ENCODE measurements around the gene SFR1. TPM values are rescaled to one million over a fixed set of nuclear protein-coding genes. Genes with fewer than 3 reads are reported as not detected.
A peak's percentile ranks its signal among the peaks of the same experiment; 100 is the strongest.

Gene SFR1
- total RNA-seq, 1 donor from 2014 or later, result 12.8 TPM

GRCh38 chr10:104080762-104081161 is 41.2 kb upstream of the SFR1 start:
- H3K36me3 ChIP-seq (ENCODE audit: control insufficient read depth, insufficient read depth, low read length), result no peaks in the 10 kb centered on the region
- no peak overlapping the region for H3K4me3 ChIP-seq (ENCODE audit: low read depth, low read length)
- TF ChIP-seq CTCF (IDR thresholded peaks at IDR 0.05; ENCODE audit: insufficient read depth, low read length, poor library complexity, severe bottlenecking), result peak; percentile 50
- no peaks in the 10 kb centered on the region for H3K27me3 ChIP-seq (ENCODE audit: control insufficient read depth, insufficient read depth, low read length)
- no peak for DNase-seq (ENCODE audit: low read depth)

GRCh38 chr10:104081998-104082397 is 40.0 kb upstream of the SFR1 start:
- Histone ChIP-seq H3K27me3 (ENCODE audit: control insufficient read depth, insufficient read depth, low read length) (no peaks in the 10 kb centered on the region), H3K36me3 (ENCODE audit: control insufficient read depth, insufficient read depth, low read length) (no peaks in the 10 kb centered on the region), H3K4me3 (ENCODE audit: low read depth, low read length) (no peak overlapping the region)
- TF ChIP-seq CTCF (IDR thresholded peaks at IDR 0.05; ENCODE audit: insufficient read depth, low read length, poor library complexity, severe bottlenecking), result no peak
- DNase-seq (ENCODE audit: low read depth), result no peak

GRCh38 chr10:104084482-104085142 is 37.4 kb upstream of the SFR1 start:
- TF ChIP-seq CTCF (IDR thresholded peaks at IDR 0.05; ENCODE audit: insufficient read depth, low read length, poor library complexity, severe bottlenecking), result no peak
- Histone ChIP-seq H3K4me3 (ENCODE audit: low read depth, low read length) (no peak overlapping the region), H3K36me3 (ENCODE audit: control insufficient read depth, insufficient read depth, low read length) (no peaks in the 10 kb centered on the region), H3K27me3 (ENCODE audit: control insufficient read depth, insufficient read depth, low read length) (no peaks in the 10 kb centered on the region)
- DNase-seq (ENCODE audit: low read depth), result no peak

GRCh38 chr10:104085801-104086400 is 36.1 kb upstream of the SFR1 start, which contains the start of gene COL17A1:
COL17A1 (minus strand) TSS chr10:104085880; CDS start chr10:104080673, 5,207 bp downstream.
- no peak for DNase-seq (ENCODE audit: low read depth)
- no peak within 1 kb of the TSS for H3K4me3 ChIP-seq (ENCODE audit: low read depth, low read length)

GRCh38 chr10:104088239-104088638 is 33.7 kb upstream of the SFR1 start:
- no peak overlapping the region for H3K4me3 ChIP-seq (ENCODE audit: low read depth, low read length)
- no peak for TF ChIP-seq CTCF (IDR thresholded peaks at IDR 0.05; ENCODE audit: insufficient read depth, low read length, poor library complexity, severe bottlenecking)
- H3K27me3 ChIP-seq (ENCODE audit: control insufficient read depth, insufficient read depth, low read length), result no peaks in the 10 kb centered on the region
- DNase-seq (ENCODE audit: low read depth), result no peak
- no peaks in the 10 kb centered on the region for H3K36me3 ChIP-seq (ENCODE audit: control insufficient read depth, insufficient read depth, low read length)

More at GRCh38 chr10:104085801-104086400, 36.1 kb upstream of the SFR1 start, which contains the start of gene COL17A1:
- H3K36me3 ChIP-seq (ENCODE audit: control insufficient read depth, insufficient read depth, low read length), result no peaks in the 10 kb centered on the region
- H3K27me3 ChIP-seq (ENCODE audit: control insufficient read depth, insufficient read depth, low read length), result no peaks in the 10 kb centered on the region
- no peak for TF ChIP-seq CTCF (IDR thresholded peaks at IDR 0.05; ENCODE audit: insufficient read depth, low read length, poor library complexity, severe bottlenecking)
